IMR-90 (cell line): ENCODE data around the gene SLC43A2. TPM values are rescaled to one million over a fixed set of nuclear protein-coding genes. Genes with fewer than 3 reads are reported as not detected.
A peak's percentile ranks its signal among the peaks of the same experiment; 100 is the strongest.

Source experiments
- ATAC-seq: fragments of 200-7000 bp; cut with Tn5 transposase; 2 replicates; pipeline ENCODE4 v1.9.1; 2020; ENCODE audit warnings: low read depth, mild to moderate bottlenecking, moderate library complexity
- BruUV-seq: library from RNA; stranded (reverse); fragments of 400-500 nt; replicated peaks from 2 replicates; lab custom pipeline; 2021; lab: Mats Ljungman, UMichigan
- CTCF ChIA-PET: fragments of 300-600 bp; formaldehyde crosslinking; extraction: SDS; loops from one replicate; lab custom pipeline; 2021; ENCODE audit warnings: antibody characterized with exemption; lab: Yijun Ruan, JAX
- POLR2A ChIA-PET: fragments of 300-600 bp; sonication (Branson Sonifier 250); formaldehyde crosslinking; loops from one replicate; lab custom pipeline; 2022; ENCODE audit warnings: antibody characterized with exemption; ENCODE audit not compliant: unreplicated experiment; lab: Charles Lee
- DNase-seq: peaks from one replicate; pipeline ENCODE4 v3.0.0; 2013
- H2AFZ ChIP-seq: replicated peaks from 2 replicates; pipeline ENCODE3; 2013; ENCODE audit warnings: low read length, mild to moderate bottlenecking; ENCODE audit not compliant: poor library complexity
- H2AK5ac ChIP-seq: 2 replicates; pipeline ENCODE4 v1.6.1; 2013; ENCODE audit warnings: low read depth, low read length, inconsistent platforms
- H2AK9ac ChIP-seq: replicated peaks from 2 replicates; pipeline ENCODE3; 2013; ENCODE audit warnings: mild to moderate bottlenecking, low read depth, low read length, moderate library complexity; ENCODE audit not compliant: poor library complexity
- H2BK120ac ChIP-seq: 2 replicates; pipeline ENCODE4 v1.6.1; 2013; ENCODE audit warnings: low read depth, low read length, inconsistent platforms
- H2BK15ac ChIP-seq: 3 replicates; pipeline ENCODE4 v1.6.1; 2013; ENCODE audit warnings: low read depth, low read length, inconsistent platforms
- H2BK20ac ChIP-seq: 2 replicates; pipeline ENCODE4 v1.6.1; 2013; ENCODE audit warnings: low read depth, mild to moderate bottlenecking, inconsistent platforms, low read length, moderate library complexity
- H2BK5ac ChIP-seq: 2 replicates; pipeline ENCODE4 v1.6.1; 2013; ENCODE audit warnings: mild to moderate bottlenecking, low read depth, low read length, inconsistent platforms; ENCODE audit not compliant: poor library complexity, severe bottlenecking
- H3K14ac ChIP-seq: replicated peaks from 2 replicates; pipeline ENCODE4 v1.6.1; 2013; ENCODE audit warnings: low read depth, low read length, inconsistent platforms
- H3K18ac ChIP-seq: 2 replicates; pipeline ENCODE4 v1.6.1; 2013; ENCODE audit warnings: low read depth, low read length, control low read depth
- H3K23ac ChIP-seq: 2 replicates; pipeline ENCODE4 v1.6.1; 2013; ENCODE audit warnings: low read depth, low read length, inconsistent platforms
- H3K27ac ChIP-seq: 2 replicates; pipeline ENCODE4 v1.5.1; 2013; ENCODE audit warnings: mild to moderate bottlenecking, control low read depth, low read length; ENCODE audit not compliant: insufficient read depth
- H3K27me3 ChIP-seq: 2 replicates; pipeline ENCODE4 v1.6.1; 2013; ENCODE audit warnings: low read length; ENCODE audit not compliant: control insufficient read depth, insufficient read depth
- H3K36me3 ChIP-seq: 2 replicates; pipeline ENCODE4 v1.6.1; 2013; ENCODE audit warnings: low read length, mixed read lengths; ENCODE audit not compliant: control insufficient read depth, insufficient read depth
- H3K4ac ChIP-seq: 2 replicates; pipeline ENCODE4 v1.6.1; 2013; ENCODE audit warnings: low read depth, low read length, inconsistent platforms
- H3K4me1 ChIP-seq: 2 replicates; pipeline ENCODE4 v1.6.1; 2013; ENCODE audit warnings: low read length, mixed read lengths; ENCODE audit not compliant: control insufficient read depth, insufficient read depth
- H3K4me2 ChIP-seq: 2 replicates; pipeline ENCODE4 v1.6.1; 2013; ENCODE audit warnings: low read depth, mild to moderate bottlenecking, control low read depth, low read length, moderate library complexity
- H3K4me3 ChIP-seq: 2 replicates; pipeline ENCODE4 v1.5.1; 2013; ENCODE audit warnings: low read depth, mild to moderate bottlenecking, control low read depth, low read length, moderate library complexity; ENCODE audit not compliant: insufficient read depth
- H3K56ac ChIP-seq: 2 replicates; pipeline ENCODE4 v1.6.1; 2013; ENCODE audit warnings: low read length, inconsistent platforms; ENCODE audit not compliant: insufficient read depth; ENCODE audit errors: extremely low read depth
- H3K79me1 ChIP-seq, 2 experiments: 2 replicates each; pipeline ENCODE4 v1.6.1; 2013; ENCODE audit warnings: low read length in 2 of 2, inconsistent platforms in 1 of 2, low read depth in 1 of 2
- H3K9ac ChIP-seq: 2 replicates; pipeline ENCODE4 v1.6.1; 2013; ENCODE audit warnings: low read depth, low read length, control low read depth
- H3K9me1 ChIP-seq: 2 replicates; pipeline ENCODE4 v1.6.1; 2013; ENCODE audit warnings: low read length, inconsistent platforms; ENCODE audit not compliant: insufficient read depth
- H3K9me3 ChIP-seq: 2 replicates; pipeline ENCODE4 v1.6.1; 2013; ENCODE audit warnings: low read length; ENCODE audit not compliant: control insufficient read depth, insufficient read depth
- H4K20me1 ChIP-seq: 2 replicates; pipeline ENCODE4 v1.6.1; 2013; ENCODE audit warnings: low read length, inconsistent platforms; ENCODE audit not compliant: insufficient read depth
- H4K5ac ChIP-seq: 2 replicates; pipeline ENCODE4 v1.6.1; 2013; ENCODE audit warnings: mild to moderate bottlenecking, low read depth, low read length, control low read depth
- H4K8ac ChIP-seq, 2 experiments: 2 replicates each; pipeline ENCODE4 v1.6.1; 2013; ENCODE audit warnings: low read depth in 2 of 2, low read length in 2 of 2, control low read depth in 1 of 2, inconsistent platforms in 1 of 2
- H4K91ac ChIP-seq: 2 replicates; pipeline ENCODE4 v1.6.1; 2013; ENCODE audit warnings: low read depth, low read length, inconsistent platforms; ENCODE audit not compliant: insufficient read depth
- MAFK ChIP-seq: IDR thresholded peaks from 2 replicates; pipeline ENCODE4 v1.6.1; 2012; ENCODE audit warnings: low read depth, low read length, improper control_type of control experiment
- MAZ ChIP-seq: IDR thresholded peaks from 2 replicates; pipeline ENCODE4 v1.6.1; 2012; ENCODE audit warnings: low read depth, mild to moderate bottlenecking, low read length, improper control_type of control experiment, moderate library complexity, borderline replicate concordance
- MXI1 ChIP-seq: IDR thresholded peaks from 2 replicates; pipeline ENCODE4 v1.6.1; 2012; ENCODE audit warnings: low read depth, mild to moderate bottlenecking, low read length, moderate library complexity, borderline replicate concordance
- POLR2A ChIP-seq: IDR thresholded peaks from 2 replicates; pipeline ENCODE4 v1.6.1; 2012; ENCODE audit warnings: mild to moderate bottlenecking, low read depth, low read length
- RAD21 ChIP-seq: IDR thresholded peaks from 2 replicates; pipeline ENCODE4 v1.6.1; 2012; ENCODE audit warnings: low read length, improper control_type of control experiment
- USF2 ChIP-seq: fragments of 150-350 bp; IDR thresholded peaks from 2 replicates; pipeline ENCODE4 v1.6.1; 2017; ENCODE audit warnings: mild to moderate bottlenecking, antibody characterized with exemption, low read length, low read depth
- WGBS, 2 experiments: methylation state at CpG; one replicate each; pipeline versions ENCODE4 v1.1.5 to v1.1.7; 2013; ENCODE audit warnings: missing lambda C conversion rate in 2 of 2; ENCODE audit not compliant: insufficient read length in 1 of 2; ENCODE audit errors: extremely low coverage in 2 of 2; 5-methylcytosine and 5-hydroxymethylcytosine counted together
- dilution Hi-C: fragments of 300-500 bp; cut with HindIII; formaldehyde crosslinking; loops from one replicate; pipeline ENCODE4 v1.14.3; 2018; ENCODE audit warnings: low sequenced_read_pairs; ENCODE audit not compliant: unreplicated experiment
- in situ Hi-C: fragments of 300-500 bp; cut with MboI; formaldehyde crosslinking; loops from 3 replicates; pipeline ENCODE4 v1.14.3; 2019; ENCODE audit warnings: low sequenced_read_pairs, inconsistent platforms, mixed read lengths
- intact Hi-C: fragments of 100-400 bp; cut with micrococcal nuclease; formaldehyde crosslinking; loops from 2 replicates; pipeline ENCODE4 v1.10.0; 2022
- polyA plus RNA-seq, 3 experiments: library from polyadenylated mRNA; depleted of rRNA; stranded (reverse); fragments of >200 nt; gene quantifications; 2 replicates each; pipeline ENCODE4 v1.2.3, GENCODE V29; 2012; ENCODE audit warnings: low replicate concordance in 1 of 3
- total RNA-seq: library from RNA; depleted of rRNA; stranded (reverse); fragments of >200 nt; gene quantifications from 2 replicates; pipeline ENCODE4 v1.2.3, GENCODE V29; 2012

SLC43A2 gene
- total and polyA plus RNA-seq, 2 of the 4 experiments (the other 2 are of a cell fraction), result 3.8 to 9.0 TPM

GRCh38 chr17:1591474-1592090 lies 37.1 kb downstream of the SLC43A2 start:
- no TSS peak for BruUV-seq
- Histone ChIP-seq H2BK5ac (no peak overlapping the region), H3K36me3 (no peaks in the 10 kb centered on the region), H4K20me1 (peaks cover 7% of the 10 kb centered on the region), H3K56ac (no peak overlapping the region), H3K14ac (no peak overlapping the region), H2AFZ (no peak overlapping the region), H3K9ac (no peak overlapping the region), H3K27me3 (no peaks in the 10 kb centered on the region), H4K5ac (no peak overlapping the region), H2BK15ac (no peak overlapping the region), H2AK5ac (peak overlapping the region; percentile 50; the same call in 1 of the 2 replicates), H4K8ac (no peak overlapping the region), H2AK9ac (no peak overlapping the region), H3K4ac (no peak overlapping the region), H3K4me3 (no peak overlapping the region), H3K4me2 (no peak overlapping the region), H3K9me1 (peaks cover 10% of the 10 kb centered on the region), H4K91ac (no peak overlapping the region), H3K18ac (no peak overlapping the region), H3K9me3 (no peaks in the 10 kb centered on the region), H3K23ac (no peak overlapping the region), H2BK20ac (no peak overlapping the region), H3K79me1 (no peaks in the 10 kb centered on the region), H3K4me1 (peaks cover 13% of the 10 kb centered on the region), H2BK120ac (no peak overlapping the region), H3K27ac (no peak overlapping the region)
- no peak for TF ChIP-seq MAFK
- TF ChIP-seq POLR2A, result no peak
- no peak for TF ChIP-seq MAZ
- TF ChIP-seq USF2, result no peak
- TF ChIP-seq RAD21, result no peak
- TF ChIP-seq MXI1, result no peak
- ChIA-PET POLR2A (no interaction called here), CTCF (no interaction called here)
- DNase-seq, result no peak
- dilution Hi-C loops (no loop called here), intact Hi-C loops (loop anchor here (5.0 kb wide), 1 partner anchor 36 kb away; the partner anchor contains the start of gene SLC43A2), in situ Hi-C loops (no loop called here)
- WGBS, 2 experiments, result 95% methylated on average over 21 of the region's 40 CpGs; no CpG with 5 or more reads in 1 of the 2 experiments
- ATAC-seq, result no peak
